Heart right ventricle (tissue), 16 donors: Measurements from ENCODE around the gene PNPO. TPM values are rescaled to one million over a fixed set of nuclear protein-coding genes. Genes with fewer than 3 reads are reported as not detected.

Source experiments
- ATAC-seq, 8 donors: fragments of 200-7000 bp; cut with Tn5 transposase; one replicate each; pipeline ENCODE4 v1.9.1; 2020; ENCODE audit warnings: mild to moderate bottlenecking in 8 of 8, moderate library complexity in 8 of 8, moderate number of reproducible peaks in 1 of 8
- DNase-seq, 2 donors: peaks; one replicate each; pipeline ENCODE4 v3.0.0-alpha.2; 2020
- H3K27ac ChIP-seq, 10 donors: fragments of 200-600 bp; sonication (generic) in 2 of 10; one replicate each; pipeline versions ENCODE4 v1.5.0 to v1.8.0; 2020 to 2022; ENCODE audit warnings: mild to moderate bottlenecking in 3 of 10
- H3K27me3 ChIP-seq, 7 donors: fragments of 200-600 bp; one replicate each; pipeline ENCODE4 v1.8.0; 2021 to 2022; ENCODE audit warnings: mild to moderate bottlenecking in 2 of 7
- H3K36me3 ChIP-seq, 9 donors: fragments of 200-600 bp; sonication (generic) in 1 of 9; one replicate each; pipeline versions ENCODE4 v1.5.0 to v1.8.0; 2020 to 2022; ENCODE audit warnings: mild to moderate bottlenecking in 2 of 9
- H3K4me1 ChIP-seq, 9 donors: fragments of 200-600 bp; sonication (generic) in 1 of 9; one replicate each; pipeline versions ENCODE4 v1.5.0 to v1.8.0; 2020 to 2022; ENCODE audit warnings: mild to moderate bottlenecking in 4 of 9
- H3K4me3 ChIP-seq, 10 donors: fragments of 200-600 bp; sonication (generic) in 2 of 10; one replicate each; pipeline versions ENCODE4 v1.5.0 to v1.8.0; 2020 to 2022; ENCODE audit warnings: mild to moderate bottlenecking in 7 of 10, moderate library complexity in 2 of 10
- H3K9me3 ChIP-seq, 11 donors: fragments of 200-600 bp in 10 of 11; sonication (generic) in 2 of 11; one replicate each; pipeline versions ENCODE4 v1.5.0 to v1.8.0; 2013 to 2022; ENCODE audit warnings: mild to moderate bottlenecking in 2 of 11, control low read depth in 1 of 11, moderate library complexity in 1 of 11
- CTCF ChIP-seq, 9 donors: fragments of 200-600 bp; sonication (generic) in 2 of 9; IDR thresholded peaks; one replicate each; pipeline versions ENCODE4 v1.5.0 to v1.8.0; 2021 to 2022; ENCODE audit warnings: antibody characterized with exemption in 9 of 9, mild to moderate bottlenecking in 5 of 9, moderate library complexity in 1 of 9
- WGBS, 2 donors: extraction: QIAGEN DNeasy Blood & Tissue Kit; methylation state at CpG; one replicate each; pipeline ENCODE4 v1.1.7; 2013; ENCODE audit warnings: inconsistent platforms in 1 of 2; 5-methylcytosine and 5-hydroxymethylcytosine counted together
- intact Hi-C, 10 donors: fragments of 100-400 bp; cut with DNase I; formaldehyde crosslinking; loops; one replicate each; pipeline versions ENCODE4 v1.11.1 to v1.14.2; 2022
- polyA plus RNA-seq, 2 donors: library from polyadenylated mRNA; stranded (reverse); fragments of 200-250 nt; gene quantifications; one replicate each; pipeline ENCODE4 v1.2.3, GENCODE V29; 2013
- total RNA-seq, 10 donors: library from RNA; stranded (reverse); fragmentation: NEBNext Ultra II Directional in 3 of 10; extraction: Animal tissue kit (Norgen Biotek cat#: 25700) in 3 of 10; gene quantifications; one replicate each; pipeline versions ENCODE4 v1.2.1 to v1.2.4, GENCODE V29; 2021 to 2023
- donor health status: Arrhythmogenic right ventricular cardiomyopathy.
- donor health status: ischemic (EF 13 %, LVEDD 7.1; RV severe dilation, severe dysfunction).
- donor health status: healthy with polysubstance abuse.
- donor health status: DM: no; HTN: yes; CAD: no.
- donor health status: DM: no; HTN: no; CAD: no.
- donor health status: ischemic (EF 25% LVEDD 6.9; RV normal size, moderate dysfunction).
- donor health status: ischemic (EF 25% LVEDD 5.7; RV mildly dilated, moderate dysfunction).
- donor health status: healthy.
- donor health status: DM: yes; HTN: yes; CAD: no.
- donor health status: Ischemic cardiomyopathy.
- donor health status: ischemic (EF 35%, LVEDD 5.7; RV mildly dilated, moderate dysfunction).
- donor health status: nonischemic (EF 11% LVEDD 7.7; RV severe dilation, severe dysfunction).
- donor health status: DM: yes; HTN: yes; CAD: no.
- donor health status: PGD.
- donor health status: ischemic (EF 29% LVEDD 5.4; RV normal size, mild dysfunction).
- donor health status: nonischemic (EF 23%, LVEDD 6.1; RV moderate dilation, normal function).

The PNPO gene
- total and polyA plus RNA-seq, 12 donors = 9.5 to 37.0 (median 29.9) TPM

- no peak overlapping the region for H3K27ac ChIP-seq
- H3K4me3 ChIP-seq = no peak overlapping the region
- no peak for TF ChIP-seq CTCF (IDR thresholded peaks at IDR 0.05)
- peaks cover 0 to 5% (median 0%) of the 10 kb centered on the region in 11 donors for H3K9me3 ChIP-seq
- intact Hi-C loops = loop anchor here in 1 of 10 donors (10.0 kb wide), 1 partner anchor 58 kb away; no protein-coding TSS in a partner anchor
- ATAC-seq = no peak
- H3K36me3 ChIP-seq = no peaks in the 10 kb centered on the region
- 86% methylated on average over 4 of the region's 4 CpGs for WGBS, 2 donors
- H3K4me1 ChIP-seq = no peaks in the 10 kb centered on the region
- DNase-seq = no peak
- H3K27me3 ChIP-seq = no peaks in the 10 kb centered on the region
These were observed 15.6 kb downstream of the PNPO start for GRCh38 chr17:47956791-47957590.

GRCh38 chr17:47957591-47958490 is 16.5 kb downstream of the PNPO start, which contains the start of gene PRR15L:
TSS of gene PRR15L (minus strand) at chr17:47957883. CDS start at chr17:47953234, 4,649 bp downstream.
- DNase-seq (no peak), ATAC-seq (no peak)
- Histone ChIP-seq H3K27ac (no peak within 1 kb of the TSS), H3K4me1 (no peaks in the 10 kb centered on the region), H3K9me3 (peaks cover 0 to 5% (median 0%) of the 10 kb centered on the region in 11 donors), H3K36me3 (no peaks in the 10 kb centered on the region), H3K4me3 (no peak within 1 kb of the TSS), H3K27me3 (no peaks in the 10 kb centered on the region)
- TF ChIP-seq CTCF (IDR thresholded peaks at IDR 0.05) = no peak
- WGBS, 2 donors = 51 to 57% methylated on average over 16 of the region's 16 CpGs
- intact Hi-C loops = loop anchor here in 1 of 10 donors (10.0 kb wide), 1 partner anchor 57 kb away; no protein-coding TSS in a partner anchor

- Histone ChIP-seq H3K9me3 (peaks cover 0 to 5% (median 0%) of the 10 kb centered on the region in 11 donors), H3K27ac (no peak overlapping the region), H3K27me3 (no peaks in the 10 kb centered on the region), H3K36me3 (no peaks in the 10 kb centered on the region), H3K4me1 (no peaks in the 10 kb centered on the region), H3K4me3 (no peak overlapping the region)
- DNase-seq = no peak
- TF ChIP-seq CTCF (IDR thresholded peaks at IDR 0.05) = no peak
- WGBS, 2 donors = 67 to 75% methylated on average over 8 of the region's 8 CpGs
- ATAC-seq = no peak
- intact Hi-C loops = loop anchor here in 3 of 10 donors (5.0 to 10.0 kb wide), 3 partner anchors 55 to 115 kb away; partner anchors contain the start of gene SCRN2 (in 1 of the 3)
These were observed 18.7 kb downstream of the PNPO start for GRCh38 chr17:47959825-47960655.
